ENCODE data around the gene GPR108. TPM values are rescaled to one million over a fixed set of nuclear protein-coding genes. Genes with fewer than 3 reads are reported as not detected.
"Not testable (repeated sequence)": the region's sequence is repeated elsewhere in the genome, so short reads cannot be mapped to it uniquely, and the experiment has no call there.

Gene GPR108
- total RNA-seq, 1 experiment from 2014 or later, result 36.4 TPM

DNA sequence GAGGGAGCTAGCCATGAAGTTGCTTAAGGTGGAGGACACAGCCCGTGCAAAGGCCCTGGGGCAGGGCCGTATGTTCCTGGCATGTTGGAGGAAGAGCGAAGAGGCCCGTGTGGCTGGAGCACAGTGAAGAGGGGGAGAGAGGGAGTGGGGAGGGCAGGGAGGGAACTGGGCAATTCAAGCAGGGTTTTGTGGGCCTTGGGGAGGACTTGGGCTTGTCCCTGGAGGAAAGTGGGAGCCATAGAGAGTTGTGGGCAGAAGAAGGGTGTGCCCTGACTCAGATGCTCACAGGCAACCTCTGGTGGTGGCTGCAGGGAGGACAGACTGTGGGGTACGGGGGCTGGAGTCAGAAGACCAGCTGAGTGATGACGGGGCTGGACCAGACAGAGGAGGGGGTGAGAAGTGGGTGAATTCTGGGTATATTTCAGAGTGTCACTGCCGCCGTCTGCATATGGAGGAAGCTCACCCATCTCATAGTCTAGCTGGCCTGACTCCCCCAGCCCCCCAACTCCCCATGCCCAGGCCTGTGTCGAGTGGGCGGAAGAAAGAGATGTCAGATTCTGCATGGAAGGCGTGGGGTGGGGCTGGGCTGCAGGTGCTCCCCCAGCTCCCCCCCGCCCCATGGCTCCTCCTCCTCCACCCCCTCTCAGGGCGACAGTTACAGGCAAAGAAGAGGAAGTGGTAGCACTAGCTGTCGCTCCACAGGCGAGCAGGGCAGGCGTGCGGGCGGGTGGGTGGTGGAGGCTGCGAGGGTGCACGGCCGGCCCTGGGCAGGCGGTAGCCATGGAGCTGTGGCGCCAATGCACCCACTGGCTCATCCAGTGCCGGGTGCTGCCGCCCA, 34.9 kb upstream of the GPR108 start, which contains the start of gene VAV1:
Gene VAV1 (plus strand): TSS at position 681 of the 838 bp plus-strand sequence. CDS start 100 bp downstream, at position 781.
- DNase-seq (ENCODE audit: low spot score), result peak; percentile 78
- peaks cover 3% of the 10 kb centered on the region for H3K36me3 ChIP-seq (ENCODE audit: insufficient read depth, low read length, poor library complexity, severe bottlenecking)
- ChIA-PET POLR2A (ENCODE audit: low non-redundant PET) (interaction anchor here (0.5 to 0.7 kb wide), 3 partner anchors 9 to 232 kb away, joined by 3 to 10 read pairs (median 6); no protein-coding TSS in a partner anchor), CTCF (interaction anchor here (1.2 kb wide), 1 partner anchor 91 kb away, joined by 3 read pairs; no protein-coding TSS in a partner anchor)
- H3K9me3 ChIP-seq (ENCODE audit: low read depth, low read length, poor library complexity, severe bottlenecking), result no peaks in the 10 kb centered on the region
- BruUV-seq (replicated peaks), result no TSS peak
- peaks cover 14% of the 10 kb centered on the region for H3K4me1 ChIP-seq (ENCODE audit: insufficient read depth, low read length, poor library complexity, severe bottlenecking)
- TF ChIP-seq, protein P1, sequence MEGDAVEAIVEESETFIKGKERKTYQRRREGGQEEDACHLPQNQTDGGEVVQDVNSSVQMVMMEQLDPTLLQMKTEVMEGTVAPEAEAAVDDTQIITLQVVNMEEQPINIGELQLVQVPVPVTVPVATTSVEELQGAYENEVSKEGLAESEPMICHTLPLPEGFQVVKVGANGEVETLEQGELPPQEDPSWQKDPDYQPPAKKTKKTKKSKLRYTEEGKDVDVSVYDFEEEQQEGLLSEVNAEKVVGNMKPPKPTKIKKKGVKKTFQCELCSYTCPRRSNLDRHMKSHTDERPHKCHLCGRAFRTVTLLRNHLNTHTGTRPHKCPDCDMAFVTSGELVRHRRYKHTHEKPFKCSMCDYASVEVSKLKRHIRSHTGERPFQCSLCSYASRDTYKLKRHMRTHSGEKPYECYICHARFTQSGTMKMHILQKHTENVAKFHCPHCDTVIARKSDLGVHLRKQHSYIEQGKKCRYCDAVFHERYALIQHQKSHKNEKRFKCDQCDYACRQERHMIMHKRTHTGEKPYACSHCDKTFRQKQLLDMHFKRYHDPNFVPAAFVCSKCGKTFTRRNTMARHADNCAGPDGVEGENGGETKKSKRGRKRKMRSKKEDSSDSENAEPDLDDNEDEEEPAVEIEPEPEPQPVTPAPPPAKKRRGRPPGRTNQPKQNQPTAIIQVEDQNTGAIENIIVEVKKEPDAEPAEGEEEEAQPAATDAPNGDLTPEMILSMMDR (conservative IDR thresholded peaks at IDR 0.05; ENCODE audit: low read depth, low read length), result peak; percentile 37; the same call in 1 of the 2 replicates
- TF ChIP-seq EZH2 (IDR thresholded peaks at IDR 0.05; ENCODE audit: borderline replicate concordance, low read depth, low read length, poor library complexity, severe bottlenecking), result no peak
- H3K27me3 ChIP-seq (replicated peaks; ENCODE audit: insufficient read depth, low read depth, low read length, poor library complexity), result no peaks in the 10 kb centered on the region
- H3K27ac ChIP-seq (ENCODE audit: low read depth, low read length, poor library complexity, severe bottlenecking), result peak within 1 kb of the TSS; percentile 72
- peak within 1 kb of the TSS; percentile 92 for H3K4me3 ChIP-seq (ENCODE audit: low read depth, low read length, poor library complexity, severe bottlenecking)
- intact Hi-C loops (cut with micrococcal nuclease; ENCODE audit: unreplicated experiment), result no loop called here

DNA sequence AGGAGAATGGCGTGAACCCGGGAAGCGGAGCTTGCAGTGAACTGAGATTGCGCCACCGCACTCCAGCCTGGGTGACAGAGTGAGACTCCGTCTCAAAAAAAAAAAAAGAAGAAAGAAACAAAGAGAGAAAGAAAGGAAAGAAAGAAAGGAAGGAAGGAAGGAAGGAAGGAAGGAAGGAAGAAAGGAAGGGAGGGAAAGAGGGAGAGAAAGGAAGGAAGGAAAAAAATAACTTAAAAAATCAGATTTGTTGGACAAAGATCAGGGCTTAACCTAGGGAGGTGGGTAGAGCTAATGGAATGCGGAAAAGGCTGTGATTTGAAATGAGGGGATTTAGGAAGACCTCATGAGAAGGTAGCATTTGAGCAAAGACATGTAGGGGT, 34.3 kb upstream of the GPR108 start:
- peaks cover 20% of the 10 kb centered on the region for H3K4me1 ChIP-seq (ENCODE audit: insufficient read depth, low read length, poor library complexity, severe bottlenecking)
- H3K27ac ChIP-seq (ENCODE audit: low read depth, low read length, poor library complexity, severe bottlenecking); H3K27me3 ChIP-seq (replicated peaks; ENCODE audit: insufficient read depth, low read depth, low read length, poor library complexity); BruUV-seq (replicated peaks); CTCF ChIA-PET; H3K9me3 ChIP-seq (ENCODE audit: low read depth, low read length, poor library complexity, severe bottlenecking); DNase-seq (ENCODE audit: low spot score); H3K36me3 ChIP-seq (ENCODE audit: insufficient read depth, low read length, poor library complexity, severe bottlenecking); intact Hi-C loops (cut with micrococcal nuclease; ENCODE audit: unreplicated experiment); H3K4me3 ChIP-seq (ENCODE audit: low read depth, low read length, poor library complexity, severe bottlenecking): not testable (repeated sequence)
- POLR2A ChIA-PET (ENCODE audit: low non-redundant PET), result interaction anchor here (0.5 kb wide), 1 partner anchor 231 kb away, joined by 6 read pairs; no protein-coding TSS in a partner anchor

DNA sequence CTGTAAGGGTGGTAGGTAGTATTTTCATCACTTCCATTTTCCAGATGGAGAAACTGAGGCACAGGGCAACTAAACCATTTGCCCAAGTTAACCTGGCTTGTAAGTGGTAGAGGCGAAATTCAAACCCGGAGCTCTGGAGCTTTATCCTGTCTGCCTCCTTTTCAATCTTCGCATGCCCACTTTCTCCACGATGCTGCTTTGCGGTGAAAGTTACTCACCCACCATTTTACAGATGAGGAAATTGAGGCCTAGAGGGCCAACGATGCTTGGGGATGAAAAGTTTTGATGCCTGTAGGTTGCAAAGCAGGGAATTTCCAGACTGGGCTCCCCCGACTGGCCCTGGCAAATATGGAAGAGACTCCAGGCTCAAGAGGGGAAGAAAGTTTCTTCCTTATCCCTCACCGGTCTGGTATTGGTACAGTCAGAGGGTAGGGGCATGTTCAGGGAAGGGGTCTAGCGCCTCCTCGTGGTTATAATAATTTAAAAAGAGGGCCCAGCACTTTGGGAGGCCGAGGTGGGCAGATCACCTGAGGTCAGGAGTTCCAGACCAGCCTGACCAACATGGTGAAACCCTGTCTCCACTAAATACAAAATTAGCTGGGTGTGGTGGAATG, 31.7 kb upstream of the GPR108 start:
- Histone ChIP-seq H3K27me3 (replicated peaks; ENCODE audit: insufficient read depth, low read depth, low read length, poor library complexity) (no peaks in the 10 kb centered on the region), H3K9me3 (ENCODE audit: low read depth, low read length, poor library complexity, severe bottlenecking) (no peaks in the 10 kb centered on the region), H3K4me1 (ENCODE audit: insufficient read depth, low read length, poor library complexity, severe bottlenecking) (peaks cover 11% of the 10 kb centered on the region), H3K36me3 (ENCODE audit: insufficient read depth, low read length, poor library complexity, severe bottlenecking) (no peaks in the 10 kb centered on the region), H3K4me3 (ENCODE audit: low read depth, low read length, poor library complexity, severe bottlenecking) (no peak overlapping the region), H3K27ac (ENCODE audit: low read depth, low read length, poor library complexity, severe bottlenecking) (no peak overlapping the region)
- intact Hi-C loops (cut with micrococcal nuclease; ENCODE audit: unreplicated experiment), result no loop called here
- no peak for DNase-seq (ENCODE audit: low spot score)
- TF ChIP-seq, protein P1 (conservative IDR thresholded peaks at IDR 0.05; ENCODE audit: low read depth, low read length), result 0 out of 2 replicates have a peak, but pooled peaks have one; percentile 26
- no peak for TF ChIP-seq EZH2 (IDR thresholded peaks at IDR 0.05; ENCODE audit: borderline replicate concordance, low read depth, low read length, poor library complexity, severe bottlenecking)
- POLR2A ChIA-PET (ENCODE audit: low non-redundant PET), result no interaction called here
- CTCF ChIA-PET, result no interaction called here
- no TSS peak for BruUV-seq (replicated peaks)
